Measurements from ENCODE around the gene OVOL1. TPM values are rescaled to one million over a fixed set of nuclear protein-coding genes. Genes with fewer than 3 reads are reported as not detected.
A peak's percentile ranks its signal among the peaks of the same experiment; 100 is the strongest.

OVOL1 gene
- polyA plus RNA-seq, 3 donors, result 0.08 TPM; not detected in 2

DNA sequence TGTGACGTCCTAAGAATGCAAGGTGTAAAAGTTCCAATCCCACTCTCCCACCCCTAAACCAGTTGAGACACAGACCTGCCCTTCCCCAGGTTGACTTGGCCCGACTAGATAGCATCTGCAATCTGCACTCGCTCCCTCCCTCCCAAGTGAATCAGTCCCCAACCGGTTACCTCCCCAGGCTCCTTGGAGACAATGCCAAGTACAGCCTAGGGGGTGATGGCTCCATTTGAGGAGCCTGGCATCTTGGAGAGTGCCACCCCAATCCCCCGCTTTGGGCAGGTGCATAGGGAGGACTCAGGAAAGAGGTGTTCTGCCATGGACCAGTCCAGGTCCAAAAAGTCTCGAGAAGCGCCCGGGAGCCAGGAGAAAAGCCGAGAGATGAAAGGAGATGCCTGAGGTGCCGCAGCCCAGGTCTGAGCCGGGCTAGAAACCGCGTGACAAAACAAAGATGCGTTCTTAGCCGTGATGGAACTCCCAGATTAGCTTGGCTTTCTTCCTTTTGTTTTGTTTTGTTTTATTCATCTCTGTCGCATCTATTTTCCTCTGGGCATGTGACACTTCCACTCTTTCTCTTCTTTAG lies 28.2 kb downstream of the OVOL1 start:
- intact Hi-C loops (cut with micrococcal nuclease), result loop anchor here in 1 of 2 donors (5.0 to 10.0 kb wide), 3 partner anchors 33 to 190 kb away; partner anchors contain the start of gene AP5B1
- no peak overlapping the region for H3K9ac ChIP-seq (ENCODE audit: insufficient read depth, low read length, poor library complexity, severe bottlenecking)
- no peak overlapping the region for H3K4me2 ChIP-seq (replicated peaks; ENCODE audit: extremely low read depth, low read length, poor library complexity, severe bottlenecking)
- peaks cover 19 to 25% of the 10 kb centered on the region in 2 donors for H3K4me1 ChIP-seq (ENCODE audit: control insufficient read depth in 1 of 2, insufficient read depth in 2 of 2, low read length in 2 of 2)
- H3K79me2 ChIP-seq (ENCODE audit: insufficient read depth, low read length), result peaks cover 12% of the 10 kb centered on the region
- H2AFZ ChIP-seq (ENCODE audit: insufficient read depth, low read depth, low read length, poor library complexity, severe bottlenecking), result no peak overlapping the region
- H3K9me3 ChIP-seq (replicated peaks in 1 of 2; ENCODE audit: control insufficient read depth in 1 of 2, insufficient read depth in 1 of 2, low read length in 2 of 2), result no peaks in the 10 kb centered on the region
- no peak overlapping the region for H3K27ac ChIP-seq (ENCODE audit: low read depth in 1 of 2, low read length in 2 of 2)
- Mint-ChIP-seq H3K27ac (peak overlapping the region in 2 of 7 donors; percentile 3 to 50), H3K27me3 (ENCODE audit: low read depth in 3 of 3) (peaks cover 5 to 7% (median 5%) of the 10 kb centered on the region in 3 donors), H3K4me1 (peaks cover 47% of the 10 kb centered on the region), H3K9me3 (peaks cover 0 to 2% (median 0%) of the 10 kb centered on the region in 7 donors), H3K4me3 (no peak overlapping the region), H3K36me3 (peaks cover 13 to 18% of the 10 kb centered on the region in 2 donors)
- TF ChIP-seq, protein P1, sequence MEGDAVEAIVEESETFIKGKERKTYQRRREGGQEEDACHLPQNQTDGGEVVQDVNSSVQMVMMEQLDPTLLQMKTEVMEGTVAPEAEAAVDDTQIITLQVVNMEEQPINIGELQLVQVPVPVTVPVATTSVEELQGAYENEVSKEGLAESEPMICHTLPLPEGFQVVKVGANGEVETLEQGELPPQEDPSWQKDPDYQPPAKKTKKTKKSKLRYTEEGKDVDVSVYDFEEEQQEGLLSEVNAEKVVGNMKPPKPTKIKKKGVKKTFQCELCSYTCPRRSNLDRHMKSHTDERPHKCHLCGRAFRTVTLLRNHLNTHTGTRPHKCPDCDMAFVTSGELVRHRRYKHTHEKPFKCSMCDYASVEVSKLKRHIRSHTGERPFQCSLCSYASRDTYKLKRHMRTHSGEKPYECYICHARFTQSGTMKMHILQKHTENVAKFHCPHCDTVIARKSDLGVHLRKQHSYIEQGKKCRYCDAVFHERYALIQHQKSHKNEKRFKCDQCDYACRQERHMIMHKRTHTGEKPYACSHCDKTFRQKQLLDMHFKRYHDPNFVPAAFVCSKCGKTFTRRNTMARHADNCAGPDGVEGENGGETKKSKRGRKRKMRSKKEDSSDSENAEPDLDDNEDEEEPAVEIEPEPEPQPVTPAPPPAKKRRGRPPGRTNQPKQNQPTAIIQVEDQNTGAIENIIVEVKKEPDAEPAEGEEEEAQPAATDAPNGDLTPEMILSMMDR (IDR thresholded peaks at IDR 0.05), result no peak
- no peak overlapping the region for H3K4me3 ChIP-seq (replicated peaks in 1 of 3; ENCODE audit: low read depth in 2 of 3, low read length in 3 of 3)
- H4K20me1 ChIP-seq (ENCODE audit: insufficient read depth, low read length), result no peaks in the 10 kb centered on the region
- no peak for DNase-seq
- peaks cover 0 to 5% of the 10 kb centered on the region in 2 donors for H3K36me3 ChIP-seq (replicated peaks in 1 of 2; ENCODE audit: control insufficient read depth in 1 of 2, insufficient read depth in 2 of 2, low read length in 2 of 2)
- 100% methylated on average over 12 of the region's 16 CpGs for WGBS (ENCODE audit: insufficient coverage)
- H3K27me3 ChIP-seq (ENCODE audit: control insufficient read depth in 2 of 2, insufficient read depth in 2 of 2, low read length in 2 of 2), result no peaks in the 10 kb centered on the region

DNA sequence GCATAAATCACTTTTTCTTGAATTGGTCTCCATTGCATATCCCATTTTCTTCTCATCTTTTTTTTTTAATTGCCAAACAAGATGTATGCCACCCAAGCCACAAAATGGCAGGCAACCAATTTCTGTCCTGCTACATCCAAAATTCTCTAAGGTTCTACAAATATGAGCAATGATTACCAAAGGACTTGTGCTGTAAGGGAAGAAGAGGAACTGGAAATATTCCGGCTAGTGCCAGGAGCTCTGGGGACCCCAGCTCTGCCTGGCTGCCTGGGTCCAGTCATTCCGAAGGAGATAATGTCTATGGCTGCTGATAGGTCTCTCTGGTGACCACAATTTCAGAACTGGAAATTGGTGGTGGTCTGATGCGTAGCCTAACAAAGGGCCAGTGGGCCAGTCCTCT lies 29.8 kb downstream of the OVOL1 start:
- peaks cover 56% of the 10 kb centered on the region for H3K4me1 Mint-ChIP-seq
- peaks cover 0 to 2% (median 0%) of the 10 kb centered on the region in 7 donors for H3K9me3 Mint-ChIP-seq
- Histone ChIP-seq H3K4me1 (ENCODE audit: control insufficient read depth in 1 of 2, insufficient read depth in 2 of 2, low read length in 2 of 2) (peaks cover 32 to 39% of the 10 kb centered on the region in 2 donors), H3K9me3 (replicated peaks in 1 of 2; ENCODE audit: control insufficient read depth in 1 of 2, insufficient read depth in 1 of 2, low read length in 2 of 2) (no peaks in the 10 kb centered on the region), H3K27ac (ENCODE audit: low read depth in 1 of 2, low read length in 2 of 2) (no peak overlapping the region), H4K20me1 (ENCODE audit: insufficient read depth, low read length) (no peaks in the 10 kb centered on the region), H3K4me3 (replicated peaks in 1 of 3; ENCODE audit: low read depth in 2 of 3, low read length in 3 of 3) (peak overlapping the region in 1 of 3 experiments; percentile 80), H3K36me3 (replicated peaks in 1 of 2; ENCODE audit: control insufficient read depth in 1 of 2, insufficient read depth in 2 of 2, low read length in 2 of 2) (peaks cover 0 to 5% of the 10 kb centered on the region in 2 donors), H3K9ac (ENCODE audit: insufficient read depth, low read length, poor library complexity, severe bottlenecking) (no peak overlapping the region), H3K27me3 (ENCODE audit: control insufficient read depth in 2 of 2, insufficient read depth in 2 of 2, low read length in 2 of 2) (no peaks in the 10 kb centered on the region), H2AFZ (ENCODE audit: insufficient read depth, low read depth, low read length, poor library complexity, severe bottlenecking) (no peak overlapping the region), H3K4me2 (replicated peaks; ENCODE audit: extremely low read depth, low read length, poor library complexity, severe bottlenecking) (peak overlapping the region; percentile 84), H3K79me2 (ENCODE audit: insufficient read depth, low read length) (peaks cover 12% of the 10 kb centered on the region)
- peaks cover 13 to 18% of the 10 kb centered on the region in 2 donors for H3K36me3 Mint-ChIP-seq
- H3K27ac Mint-ChIP-seq, result peak overlapping the region in 3 of 7 donors; percentile 58 to 87 (median 83)
- intact Hi-C loops (cut with micrococcal nuclease), result loop anchor here (1.0 to 10.0 kb wide), 4 partner anchors 34 to 192 kb away; partner anchors contain the start of gene AP5B1 (in 2 of the 2)
- peak in 2 of 3 donors; percentile 11 to 44 for DNase-seq
- H3K27me3 Mint-ChIP-seq (ENCODE audit: low read depth in 3 of 3), result peaks cover 0 to 3% (median 1%) of the 10 kb centered on the region in 3 donors
- TF ChIP-seq, protein P1 (IDR thresholded peaks at IDR 0.05), result no peak
- WGBS (ENCODE audit: insufficient coverage), result 93% methylated on average over 2 of the region's 3 CpGs
- peak overlapping the region; percentile 31 to 87 for H3K4me3 Mint-ChIP-seq
